DMS79 (cell line): ENCODE data around the gene BTF3.
A peak's percentile ranks its signal among the peaks of the same experiment; 100 is the strongest.

Experiments used
- DNase-seq: peaks from one replicate; lab custom pipeline; 2025; lab: John Stamatoyannopoulos, UW

Gene BTF3

DNA sequence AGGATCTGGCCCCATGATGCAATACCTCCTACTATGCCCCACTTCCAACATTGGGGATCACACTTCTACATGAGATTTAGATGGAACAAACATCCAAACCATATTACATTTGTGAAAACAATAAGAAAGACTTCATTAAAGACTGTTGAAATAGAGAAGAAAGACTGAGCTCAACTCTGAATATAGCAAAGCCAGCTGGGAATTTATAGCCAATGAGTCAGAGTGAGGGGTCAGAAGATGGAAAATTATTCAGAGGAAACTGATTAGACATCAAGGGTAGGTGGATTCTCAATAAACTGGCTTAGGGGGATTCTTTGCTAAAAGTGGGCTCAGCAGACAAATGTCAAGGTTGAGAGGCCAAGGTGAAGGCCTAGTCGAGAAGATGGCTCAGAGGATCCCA is 25.6 kb downstream of the BTF3 start:
- no peak for DNase-seq

DNA sequence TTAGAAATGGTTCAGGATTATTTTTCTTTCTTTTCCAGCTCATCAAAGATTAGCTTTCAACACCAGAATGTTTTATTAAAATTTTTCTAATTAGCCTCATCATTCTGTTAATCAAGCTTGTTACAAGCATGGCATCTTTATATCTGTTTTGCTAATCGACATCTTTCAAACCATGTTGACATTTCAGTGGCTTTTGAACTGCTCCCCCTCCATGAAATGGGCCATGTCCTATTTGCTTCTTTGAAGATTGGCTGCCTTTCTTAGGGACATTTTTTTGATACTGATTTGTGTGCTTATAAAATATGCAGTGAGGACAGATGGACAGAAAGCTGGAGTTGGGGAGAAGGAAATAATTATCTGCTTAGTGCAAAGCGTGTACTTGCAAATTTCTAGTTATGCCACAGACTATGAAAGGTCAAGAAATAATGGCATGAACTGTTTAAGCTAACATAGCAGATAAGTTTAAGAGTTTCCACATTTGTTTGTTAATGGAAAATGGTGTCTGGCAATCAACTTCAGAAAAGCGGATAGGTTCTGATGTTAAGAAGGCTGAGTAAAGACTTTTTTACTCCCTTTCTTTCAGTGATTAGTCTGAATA is 27.5 kb downstream of the BTF3 start:
- no peak for DNase-seq

DNA sequence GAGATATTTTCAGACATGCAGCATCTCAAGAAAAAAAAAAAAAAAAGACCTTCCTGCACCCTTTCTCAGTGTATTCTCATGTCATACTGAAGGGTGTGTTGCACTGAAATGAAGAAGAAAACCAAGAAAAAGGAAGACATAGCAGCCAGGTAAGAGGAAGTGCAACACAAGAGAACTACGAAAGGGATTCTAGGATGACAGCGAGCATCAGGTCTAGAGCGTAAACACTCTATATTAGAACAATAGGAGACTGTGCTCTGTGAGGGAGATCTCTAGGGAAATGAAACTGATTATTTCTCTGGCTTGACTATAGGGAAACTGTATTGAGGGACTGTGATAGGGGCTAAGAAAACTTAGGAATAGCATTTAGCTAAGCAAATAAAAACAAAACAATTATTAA is 30.0 kb downstream of the BTF3 start:
- DNase-seq, result no peak

DNA sequence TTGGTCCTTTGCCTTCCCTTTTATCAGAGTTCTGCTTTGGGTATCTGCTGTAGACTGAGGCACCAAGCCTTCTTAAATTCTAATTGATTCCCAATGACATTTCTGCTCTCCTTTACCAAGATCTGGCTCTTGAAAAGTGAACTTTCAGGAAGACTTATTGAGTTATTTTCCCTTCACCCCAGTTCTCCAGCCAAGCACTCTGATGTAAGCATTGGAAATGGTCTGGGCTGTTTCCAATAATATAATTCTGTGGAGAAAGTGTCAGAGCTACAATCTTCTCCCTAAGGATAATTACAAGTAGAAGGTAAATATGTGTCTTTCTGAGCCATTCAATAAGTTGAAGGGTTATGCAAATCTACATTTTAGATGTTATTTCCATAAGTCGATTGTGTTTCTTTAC is 30.8 kb downstream of the BTF3 start:
- no peak for DNase-seq

DNA sequence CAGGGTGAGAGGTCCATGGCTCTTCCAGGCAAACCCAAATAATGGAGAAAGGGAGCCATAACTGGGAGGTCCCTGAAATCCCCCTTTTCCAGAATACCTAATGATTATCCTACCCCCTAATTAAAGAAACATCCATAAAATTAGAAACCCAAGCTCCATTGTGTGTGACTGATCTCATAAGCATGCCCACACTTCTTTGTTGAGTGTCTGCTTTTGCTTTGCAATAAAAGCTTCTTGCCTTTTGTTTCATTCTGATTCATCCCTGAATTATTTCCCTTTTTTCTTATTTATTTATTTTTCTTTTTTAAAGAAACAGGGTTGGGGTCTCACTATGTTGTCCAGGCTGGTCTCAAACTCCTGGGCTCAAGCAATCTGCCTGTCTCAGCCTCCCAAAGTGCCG is 33.1 kb downstream of the BTF3 start:
- DNase-seq, result no peak

GRCh38 chr5:73532195-73532594 is 34.0 kb downstream of the BTF3 start:
- DNase-seq, result no peak

DNA sequence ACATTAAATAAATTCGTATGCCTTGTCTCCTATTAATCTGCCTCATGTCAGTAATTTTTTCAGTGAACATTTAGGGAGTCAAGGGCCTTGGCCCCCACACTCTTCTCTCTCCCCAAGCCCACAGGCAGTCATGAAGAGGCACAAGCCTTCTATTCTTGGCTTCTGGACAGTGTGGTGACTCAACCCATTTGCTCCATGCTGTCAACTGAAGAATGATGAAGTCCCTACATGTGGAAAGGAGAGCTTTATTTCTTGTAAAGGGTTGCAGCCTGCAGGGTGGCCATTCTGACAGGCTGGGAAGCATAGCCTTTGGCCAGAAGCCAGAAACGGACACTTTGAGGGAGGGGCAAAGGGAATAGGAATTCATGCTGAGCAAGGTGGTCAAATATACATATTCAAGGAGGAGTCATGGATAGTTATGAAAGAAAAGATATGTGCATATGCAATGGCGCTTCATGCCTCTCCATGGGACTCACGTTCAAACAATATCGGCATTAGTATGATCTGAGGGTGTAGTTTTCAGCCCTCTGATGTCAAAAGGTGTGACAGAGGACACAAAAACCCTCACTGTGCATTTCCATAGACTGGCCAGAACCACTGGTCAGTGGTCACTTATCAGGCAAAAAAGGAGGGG is 35.9 kb downstream of the BTF3 start:
- no peak for DNase-seq

GRCh38 chr5:73534971-73535370 is 36.7 kb downstream of the BTF3 start:
- DNase-seq, result no peak

DNA sequence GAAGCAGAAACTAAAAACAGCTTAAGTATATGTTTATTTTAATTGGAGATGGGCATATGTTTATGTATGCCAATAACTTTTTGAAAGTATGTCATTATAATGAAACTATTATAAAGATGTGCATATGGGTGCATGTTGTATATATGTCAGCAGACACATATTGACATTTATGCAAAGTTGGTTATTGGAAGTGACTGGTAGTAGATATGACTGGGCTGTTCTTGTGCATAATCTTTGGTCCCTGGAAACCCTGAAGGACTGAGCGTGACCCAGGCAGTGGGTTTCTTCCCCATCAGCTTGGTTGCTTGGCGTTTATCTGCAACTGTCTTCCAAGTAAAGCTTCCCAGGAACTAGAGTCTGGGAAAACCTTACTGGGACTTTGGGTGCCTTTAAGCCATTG is 41.5 kb downstream of the BTF3 start:
- DNase-seq, result no peak

GRCh38 chr5:73540192-73540591 is 42.0 kb downstream of the BTF3 start:
- DNase-seq, result no peak

- DNase-seq, result no peak
Measured at GRCh38 chr5:73542020-73542419, 43.8 kb downstream of the BTF3 start.

- peak; percentile 70 for DNase-seq
Measured at GRCh38 chr5:73544429-73545402, 46.5 kb downstream of the BTF3 start.

- DNase-seq, result no peak
Measured at GRCh38 chr5:73545403-73545779, 47.1 kb downstream of the BTF3 start.

GRCh38 chr5:73550016-73550415 is 51.8 kb downstream of the BTF3 start:
- no peak for DNase-seq

DNA sequence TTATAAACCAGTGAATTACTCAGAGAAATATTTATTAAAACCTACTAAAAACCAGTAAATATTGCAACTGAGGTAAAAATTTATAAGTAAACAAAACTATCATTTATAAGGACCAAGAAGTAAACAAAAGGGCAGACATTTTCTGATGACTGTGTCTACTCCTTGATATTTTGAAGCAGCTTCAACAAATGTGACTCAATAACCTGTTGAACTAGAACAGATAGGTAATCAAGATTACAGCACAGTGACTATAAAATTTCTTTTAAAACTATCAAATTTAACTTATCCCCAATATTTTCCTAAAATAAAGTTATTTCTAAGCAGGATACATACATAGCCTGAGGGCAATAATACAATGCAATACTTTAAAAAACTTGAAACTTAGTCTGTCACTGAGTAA is 54.4 kb downstream of the BTF3 start:
- no peak for DNase-seq
